OCI-LY7 (cell line): ENCODE measurements around the gene CDON. TPM values are rescaled to one million over a fixed set of nuclear protein-coding genes. Genes with fewer than 3 reads are reported as not detected.

Experiments
- BruUV-seq: library from RNA; stranded (reverse); fragments of 400-500 nt; replicated peaks from 2 replicates; lab custom pipeline; 2021; lab: Mats Ljungman, UMichigan
- CTCF ChIA-PET: fragments of 300-600 bp; sonication (Branson Sonifier 250); formaldehyde crosslinking; loops from one replicate; lab custom pipeline; 2022; ENCODE audit warnings: antibody characterized with exemption; ENCODE audit not compliant: unreplicated experiment; lab: Charles Lee
- POLR2A ChIA-PET: fragments of 300-600 bp; sonication (Branson Sonifier 250); formaldehyde crosslinking; loops from one replicate; lab custom pipeline; 2022; ENCODE audit warnings: antibody characterized with exemption; lab: Charles Lee
- DNase-seq: peaks from one replicate; pipeline ENCODE4 v3.0.0-alpha.2; 2015; ENCODE audit warnings: low spot score
- H2AFZ ChIP-seq: fragments of 200-600 bp; sonication (generic), shearing (Covaris generic); 2 replicates; pipeline ENCODE4 v1.6.1; 2014; ENCODE audit warnings: mild to moderate bottlenecking, antibody characterized with exemption, low read length, moderate library complexity
- H3K27ac ChIP-seq: fragments of 200-600 bp; sonication (generic); 2 replicates; pipeline ENCODE4 v1.5.1; 2014; ENCODE audit warnings: mixed run types, low read depth, mild to moderate bottlenecking, moderate library complexity, low read length, inconsistent platforms; ENCODE audit not compliant: poor library complexity, severe bottlenecking
- H3K36me3 ChIP-seq: fragments of 200-600 bp; sonication (generic); 2 replicates; pipeline ENCODE4 v1.6.1; 2014; ENCODE audit warnings: mild to moderate bottlenecking, antibody characterized with exemption, low read length, moderate library complexity, mixed read lengths; ENCODE audit not compliant: insufficient read depth
- H3K4me1 ChIP-seq: fragments of 200-600 bp; sonication (generic); 2 replicates; pipeline ENCODE4 v1.5.1; 2014; ENCODE audit warnings: mild to moderate bottlenecking, low read length; ENCODE audit not compliant: insufficient read depth, poor library complexity, severe bottlenecking
- H3K4me2 ChIP-seq: fragments of 200-600 bp; sonication (generic); 2 replicates; pipeline ENCODE4 v1.6.1; 2014; ENCODE audit warnings: mild to moderate bottlenecking, low read length
- H3K4me3 ChIP-seq: fragments of 200-600 bp; sonication (generic); 2 replicates; pipeline ENCODE4 v1.5.1; 2014; ENCODE audit warnings: mild to moderate bottlenecking, low read depth, low read length; ENCODE audit not compliant: poor library complexity, severe bottlenecking
- H3K79me2 ChIP-seq: fragments of 200-600 bp; sonication (generic); 2 replicates; pipeline ENCODE4 v1.6.1; 2016; ENCODE audit warnings: low read depth, mild to moderate bottlenecking, low read length, moderate library complexity, mixed read lengths; ENCODE audit not compliant: insufficient read depth
- H3K9me2 ChIP-seq: fragments of 200-600 bp; sonication (generic); 2 replicates; pipeline ENCODE4 v1.6.1; 2016; ENCODE audit warnings: mild to moderate bottlenecking, low read length, mixed read lengths; ENCODE audit not compliant: insufficient read depth
- H3K9me3 ChIP-seq: fragments of 200-600 bp; sonication (generic); 2 replicates; pipeline ENCODE4 v1.6.1; 2014; ENCODE audit warnings: mild to moderate bottlenecking, mixed run types, low read length, mixed read lengths
- H4K20me1 ChIP-seq: fragments of 200-600 bp; sonication (generic); 2 replicates; pipeline ENCODE4 v1.6.1; 2014; ENCODE audit warnings: mild to moderate bottlenecking, antibody characterized with exemption, low read length, moderate library complexity, mixed read lengths; ENCODE audit not compliant: insufficient read depth
- EZH2phosphoT487 ChIP-seq: fragments of 200-600 bp; sonication (generic); IDR thresholded peaks from 2 replicates; pipeline ENCODE4 v1.6.1; 2018; ENCODE audit warnings: low read depth, borderline replicate concordance, mild to moderate bottlenecking, mixed run types, antibody characterized with exemption, low read length, moderate library complexity, mixed read lengths
- intact Hi-C: fragments of 100-400 bp; cut with micrococcal nuclease; formaldehyde crosslinking; loops from one replicate; pipeline ENCODE4 v1.10.0; 2022; ENCODE audit not compliant: unreplicated experiment
- total RNA-seq, 2 experiments: library from RNA; depleted of rRNA in 1 of 2; stranded (reverse); fragments of >200 nt in 1 of 2; shearing (Covaris generic) in 1 of 2; gene quantifications; 2 replicates each; pipeline ENCODE4 v1.2.3, GENCODE V29; 2014 to 2022
- TF ChIP-seq, protein P1 (sequence below): fragments of 200-600 bp; sonication (generic); conservative IDR thresholded peaks from 2 replicates; pipeline ENCODE4 v1.5.1; 2014; ENCODE audit warnings: mild to moderate bottlenecking, antibody characterized with exemption, low read length, moderate library complexity, mixed read lengths

Gene CDON
- total RNA-seq, 2 experiments from 2014 or later, result 1.5 to 2.5 TPM

DNA sequence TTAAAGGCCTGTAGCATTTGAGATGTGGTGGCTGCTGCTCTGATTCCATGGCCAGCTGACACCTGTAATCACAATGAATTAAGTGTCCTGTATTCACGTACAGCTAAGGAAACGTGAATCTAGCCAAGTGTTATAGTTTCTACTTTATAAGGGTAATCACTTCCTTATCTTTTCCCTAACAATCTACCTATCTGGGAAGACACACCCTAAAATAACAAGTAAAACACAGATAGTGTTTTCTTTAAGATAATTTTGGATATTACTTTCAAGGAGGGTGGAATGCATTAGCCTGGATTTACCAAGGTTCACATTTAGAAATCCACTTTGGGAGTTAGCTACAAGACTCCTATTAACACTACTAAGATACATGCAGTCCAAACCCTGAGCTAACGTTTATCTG is 11.5 kb downstream of the CDON start:
- Histone ChIP-seq H2AFZ (no peak overlapping the region), H3K9me3 (no peaks in the 10 kb centered on the region), H3K4me1 (no peaks in the 10 kb centered on the region), H3K27ac (no peak overlapping the region), H3K36me3 (no peaks in the 10 kb centered on the region), H3K79me2 (no peaks in the 10 kb centered on the region), H3K4me2 (no peak overlapping the region), H4K20me1 (no peaks in the 10 kb centered on the region), H3K9me2 (no peaks in the 10 kb centered on the region), H3K4me3 (no peak overlapping the region)
- ChIA-PET POLR2A (interaction anchor here (0.6 to 1.0 kb wide), 2 partner anchors 12 to 110 kb away, joined by 5 to 6 read pairs; no protein-coding TSS in a partner anchor), CTCF (no interaction called here)
- DNase-seq, result no peak
- TF ChIP-seq, protein P1, sequence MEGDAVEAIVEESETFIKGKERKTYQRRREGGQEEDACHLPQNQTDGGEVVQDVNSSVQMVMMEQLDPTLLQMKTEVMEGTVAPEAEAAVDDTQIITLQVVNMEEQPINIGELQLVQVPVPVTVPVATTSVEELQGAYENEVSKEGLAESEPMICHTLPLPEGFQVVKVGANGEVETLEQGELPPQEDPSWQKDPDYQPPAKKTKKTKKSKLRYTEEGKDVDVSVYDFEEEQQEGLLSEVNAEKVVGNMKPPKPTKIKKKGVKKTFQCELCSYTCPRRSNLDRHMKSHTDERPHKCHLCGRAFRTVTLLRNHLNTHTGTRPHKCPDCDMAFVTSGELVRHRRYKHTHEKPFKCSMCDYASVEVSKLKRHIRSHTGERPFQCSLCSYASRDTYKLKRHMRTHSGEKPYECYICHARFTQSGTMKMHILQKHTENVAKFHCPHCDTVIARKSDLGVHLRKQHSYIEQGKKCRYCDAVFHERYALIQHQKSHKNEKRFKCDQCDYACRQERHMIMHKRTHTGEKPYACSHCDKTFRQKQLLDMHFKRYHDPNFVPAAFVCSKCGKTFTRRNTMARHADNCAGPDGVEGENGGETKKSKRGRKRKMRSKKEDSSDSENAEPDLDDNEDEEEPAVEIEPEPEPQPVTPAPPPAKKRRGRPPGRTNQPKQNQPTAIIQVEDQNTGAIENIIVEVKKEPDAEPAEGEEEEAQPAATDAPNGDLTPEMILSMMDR, result no peak
- intact Hi-C loops, result no loop called here
- BruUV-seq, result no TSS peak

DNA sequence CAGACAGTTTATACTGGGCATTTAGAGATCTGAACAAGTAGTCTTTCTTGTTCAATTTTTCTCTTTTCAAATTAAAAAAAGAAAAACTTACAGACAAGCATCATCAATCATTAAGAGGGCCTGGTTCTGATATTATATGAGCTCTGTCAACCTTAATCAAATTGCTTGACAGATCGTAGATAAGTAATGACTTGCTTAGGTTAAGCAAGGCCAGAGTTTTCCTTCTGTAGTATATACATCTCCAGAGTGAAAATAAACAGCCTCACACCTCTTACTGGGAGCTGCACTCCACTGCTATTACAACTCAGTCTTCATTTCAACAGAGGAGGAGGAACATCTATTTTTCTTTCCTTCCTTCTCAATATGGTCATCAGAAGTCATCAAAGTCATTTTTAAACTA is 13.5 kb downstream of the CDON start:
- CTCF ChIA-PET, result no interaction called here
- no peak for DNase-seq
- no TSS peak for BruUV-seq
- Histone ChIP-seq H3K36me3 (no peaks in the 10 kb centered on the region), H3K79me2 (no peaks in the 10 kb centered on the region), H3K9me3 (no peaks in the 10 kb centered on the region), H3K4me1 (no peaks in the 10 kb centered on the region), H4K20me1 (no peaks in the 10 kb centered on the region), H3K4me3 (no peak overlapping the region), H3K9me2 (no peaks in the 10 kb centered on the region), H3K4me2 (no peak overlapping the region), H2AFZ (no peak overlapping the region), H3K27ac (no peak overlapping the region)
- intact Hi-C loops, result no loop called here
- POLR2A ChIA-PET, result interaction anchor here (1.4 kb wide), 1 partner anchor 46 kb away, joined by 4 read pairs; no protein-coding TSS in a partner anchor
- no peak for TF ChIP-seq EZH2phosphoT487
- TF ChIP-seq, protein P1, result no peak

DNA sequence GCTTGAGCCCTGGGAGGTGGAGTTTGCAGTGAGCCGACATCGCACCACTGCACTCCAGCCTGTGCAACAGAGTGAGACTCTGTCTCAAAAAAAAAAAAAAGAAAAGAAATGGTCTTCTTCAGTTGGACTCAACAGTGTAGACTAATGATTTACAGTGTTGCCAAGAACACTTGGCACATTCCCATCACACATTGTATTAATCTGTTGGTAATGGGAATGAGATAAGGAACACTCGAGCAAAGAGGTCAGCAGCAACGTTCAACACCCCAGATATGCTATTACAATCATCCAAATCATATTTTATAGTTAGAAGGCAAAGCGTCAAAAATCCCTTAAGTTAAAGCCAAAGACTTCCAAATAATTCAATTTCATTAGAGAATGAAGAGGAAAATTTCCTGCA is 14.5 kb downstream of the CDON start:
- POLR2A ChIA-PET, result no interaction called here
- Histone ChIP-seq H3K4me1 (no peaks in the 10 kb centered on the region), H3K27ac (no peak overlapping the region), H3K4me3 (no peak overlapping the region), H3K9me2 (no peaks in the 10 kb centered on the region), H3K4me2 (no peak overlapping the region), H3K79me2 (no peaks in the 10 kb centered on the region), H2AFZ (no peak overlapping the region), H3K36me3 (no peaks in the 10 kb centered on the region), H3K9me3 (no peaks in the 10 kb centered on the region), H4K20me1 (no peaks in the 10 kb centered on the region)
- BruUV-seq, result no TSS peak
- TF ChIP-seq, protein P1, result no peak
- no peak for DNase-seq
- CTCF ChIA-PET, result no interaction called here
- intact Hi-C loops, result no loop called here
